Neural cell (in vitro differentiated cells): ENCODE data around the gene COG5. TPM values are rescaled to one million over a fixed set of nuclear protein-coding genes. Genes with fewer than 3 reads are reported as not detected.

Source experiments
- H2AFZ ChIP-seq: fragments of 200-600, 300-800 bp; sonication (generic), shearing (Covaris generic); 2 replicates; pipeline ENCODE4 v1.6.0; 2014; ENCODE audit warnings: low read depth, mild to moderate bottlenecking, antibody characterized with exemption, low read length, moderate library complexity
- H3F3A ChIP-seq: fragments of 200-600 bp; shearing (Covaris generic); 2 replicates; pipeline ENCODE4 v1.6.1; 2016; ENCODE audit warnings: mild to moderate bottlenecking, moderate library complexity, mixed read lengths, antibody characterized with exemption, low read length; ENCODE audit not compliant: insufficient read depth, poor library complexity, severe bottlenecking
- H3K27ac ChIP-seq: fragments of 200-600, 300-800 bp; sonication (generic), shearing (Covaris generic); 2 replicates; pipeline ENCODE4 v1.5.1; 2014; ENCODE audit warnings: mild to moderate bottlenecking, low read length, moderate library complexity
- H3K27me3 ChIP-seq: fragments of 300-800, 200-600 bp; sonication (generic), shearing (Covaris generic); 2 replicates; pipeline ENCODE4 v1.6.0; 2014; ENCODE audit warnings: mild to moderate bottlenecking, low read depth, low read length, moderate library complexity; ENCODE audit not compliant: insufficient read depth
- H3K36me3 ChIP-seq: fragments of 300-800, 200-600 bp; sonication (generic), shearing (Covaris generic); 2 replicates; pipeline ENCODE4 v1.5.1; 2014; ENCODE audit warnings: mild to moderate bottlenecking, antibody characterized with exemption, low read length, moderate library complexity; ENCODE audit not compliant: insufficient read depth
- H3K4me2 ChIP-seq: fragments of 300-800, 200-600 bp; sonication (generic), shearing (Covaris generic); 2 replicates; pipeline ENCODE4 v1.6.0; 2014; ENCODE audit warnings: mild to moderate bottlenecking, low read length
- H3K4me3 ChIP-seq: fragments of 300-800, 200-600 bp; sonication (generic), shearing (Covaris generic); 2 replicates; pipeline ENCODE4 v1.5.1; 2014; ENCODE audit warnings: mild to moderate bottlenecking, low read length, moderate library complexity
- H3K79me2 ChIP-seq: fragments of 200-600 bp; shearing (Covaris generic); replicated peaks from 2 replicates; pipeline ENCODE4 v1.6.0; 2014; ENCODE audit warnings: mild to moderate bottlenecking, low read length, moderate library complexity; ENCODE audit not compliant: insufficient read depth
- H3K9ac ChIP-seq: fragments of 300-800, 200-600 bp; sonication (generic), shearing (Covaris generic); 2 replicates; pipeline ENCODE4 v1.6.1; 2016; ENCODE audit warnings: mild to moderate bottlenecking, low read length, mixed read lengths
- H3K9me2 ChIP-seq: fragments of 200-600 bp; shearing (Covaris generic); 2 replicates; pipeline ENCODE4 v1.6.1; 2016; ENCODE audit warnings: mild to moderate bottlenecking, low read length, mixed read lengths; ENCODE audit not compliant: insufficient read depth
- H3K9me3 ChIP-seq: fragments of 200-600, 300-800 bp; sonication (generic), shearing (Covaris generic); 2 replicates; pipeline ENCODE4 v1.6.1; 2016; ENCODE audit warnings: mild to moderate bottlenecking, mixed run types, low read length, moderate library complexity, mixed read lengths
- H4K20me1 ChIP-seq: fragments of 200-600 bp; shearing (Covaris generic); 2 replicates; pipeline ENCODE4 v1.6.1; 2016; ENCODE audit warnings: mild to moderate bottlenecking, mixed run types; ENCODE audit not compliant: insufficient read depth
- CTCF ChIP-seq: fragments of 450-650 bp; IDR thresholded peaks from 2 replicates; pipeline ENCODE4 v1.5.1; 2014; ENCODE audit warnings: antibody characterized with exemption, mild to moderate bottlenecking, moderate library complexity; ENCODE audit not compliant: poor library complexity, severe bottlenecking
- EP300 ChIP-seq: fragments of 450-650 bp; conservative IDR thresholded peaks from 2 replicates; pipeline ENCODE4 v1.6.1; 2014; ENCODE audit warnings: antibody characterized with exemption, mild to moderate bottlenecking, moderate library complexity; ENCODE audit not compliant: poor library complexity, severe bottlenecking
- EZH2 ChIP-seq: fragments of 200-600, 300-800 bp; shearing (Covaris generic), sonication (generic); IDR thresholded peaks from 2 replicates; pipeline ENCODE4 v1.6.1; 2014; ENCODE audit warnings: antibody characterized with exemption, low read length, borderline replicate concordance, mild to moderate bottlenecking; ENCODE audit not compliant: insufficient read depth, poor library complexity, severe bottlenecking
- MXI1 ChIP-seq: fragments of 450-650 bp; conservative IDR thresholded peaks from 2 replicates; pipeline ENCODE4 v1.6.1; 2014; ENCODE audit warnings: antibody characterized with exemption, mild to moderate bottlenecking; ENCODE audit not compliant: poor library complexity, severe bottlenecking
- POLR2AphosphoS5 ChIP-seq: IDR thresholded peaks from 2 replicates; pipeline ENCODE4 v1.6.1; 2012
- RAD21 ChIP-seq: fragments of 450-650 bp; conservative IDR thresholded peaks from 2 replicates; pipeline ENCODE4 v1.6.1; 2014; ENCODE audit warnings: antibody characterized with exemption, mild to moderate bottlenecking, moderate library complexity
- REST ChIP-seq: IDR thresholded peaks from 2 replicates; pipeline ENCODE4 v1.6.1; 2012; ENCODE audit warnings: borderline replicate concordance
- SMC3 ChIP-seq: fragments of 450-650 bp; conservative IDR thresholded peaks from 2 replicates; pipeline ENCODE4 v1.6.1; 2014; ENCODE audit warnings: antibody characterized with exemption, mild to moderate bottlenecking, moderate library complexity; ENCODE audit not compliant: poor library complexity
- TAF1 ChIP-seq: IDR thresholded peaks from 2 replicates; pipeline ENCODE4 v1.6.1; 2012; ENCODE audit warnings: low read depth
- polyA plus RNA-seq: library from polyadenylated mRNA; depleted of rRNA; stranded (reverse); fragments of >200 nt; gene quantifications from 2 replicates; pipeline ENCODE4 v1.2.3, GENCODE V29; 2014

Gene COG5
- polyA plus RNA-seq, 1 donor from 2014 or later, result 13.3 TPM

GRCh38 chr7:107277331-107277730, 286.4 kb downstream of the COG5 start:
- TF ChIP-seq EP300 (no peak), REST (no peak), CTCF (no peak), POLR2AphosphoS5 (no peak), RAD21 (no peak), SMC3 (no peak), EZH2 (no peak)
- no peak overlapping the region for H2AFZ ChIP-seq
- no peaks in the 10 kb centered on the region for H3K9me2 ChIP-seq
- H3F3A ChIP-seq, result no peaks in the 10 kb centered on the region
- no peaks in the 10 kb centered on the region for H3K27me3 ChIP-seq
- H3K9me3 ChIP-seq, result no peaks in the 10 kb centered on the region
- no peak overlapping the region for H3K4me2 ChIP-seq
- no peak overlapping the region for H3K27ac ChIP-seq
- H3K4me3 ChIP-seq, result no peak overlapping the region
- H3K36me3 ChIP-seq, result no peaks in the 10 kb centered on the region
- no peak overlapping the region for H3K9ac ChIP-seq
- H3K79me2 ChIP-seq, result no peaks in the 10 kb centered on the region
- H4K20me1 ChIP-seq, result no peaks in the 10 kb centered on the region

GRCh38 chr7:107276220-107276827, 287.4 kb downstream of the COG5 start:
- Histone ChIP-seq H3K27ac (no peak overlapping the region), H3K4me3 (no peak overlapping the region), H3K27me3 (no peaks in the 10 kb centered on the region), H3K36me3 (no peaks in the 10 kb centered on the region), H3K9me2 (no peaks in the 10 kb centered on the region), H3F3A (no peaks in the 10 kb centered on the region), H4K20me1 (no peaks in the 10 kb centered on the region), H3K9me3 (no peaks in the 10 kb centered on the region), H3K4me2 (no peak overlapping the region), H3K79me2 (no peaks in the 10 kb centered on the region), H3K9ac (no peak overlapping the region), H2AFZ (no peak overlapping the region)
- no peak for TF ChIP-seq TAF1
- TF ChIP-seq REST, result no peak
- TF ChIP-seq CTCF, result no peak
- no peak for TF ChIP-seq POLR2AphosphoS5
- no peak for TF ChIP-seq SMC3
- TF ChIP-seq RAD21, result no peak
- no peak for TF ChIP-seq MXI1
- TF ChIP-seq EZH2, result no peak
- TF ChIP-seq EP300, result no peak
